K562 (cell line): ENCODE data around the gene NDOR1. TPM values are rescaled to one million over a fixed set of nuclear protein-coding genes. Genes with fewer than 3 reads are reported as not detected.
A peak's percentile ranks its signal among the peaks of the same experiment; 100 is the strongest.

Experiments
- BRCA1 ChIP-seq, 2 experiments: fragments of 450-650 bp in 1 of 2; sonication (generic) in 1 of 2; formaldehyde crosslinking in 1 of 2; IDR thresholded peaks; 2 replicates each; pipeline versions ENCODE4 v1.5.0 to v1.6.1; 2017 to 2020; ENCODE audit warnings: mild to moderate bottlenecking in 1 of 2, missing genetic modification reagents in 1 of 2
- KAT2B ChIP-seq: IDR thresholded peaks from one replicate; pipeline ENCODE4 v1.6.1; 2012; ENCODE audit warnings: low read depth, mild to moderate bottlenecking, control low read depth, inconsistent platforms, low read length, moderate library complexity
- PTRF ChIP-seq: fragments of 450-650 bp; IDR thresholded peaks from 2 replicates; pipeline ENCODE4 v1.6.1; 2016; ENCODE audit warnings: mild to moderate bottlenecking, missing genetic modification characterization, missing compliant biosample characterization
- RBM25 ChIP-seq: fragments of 200-400 bp; formaldehyde crosslinking; IDR thresholded peaks from 2 replicates; pipeline ENCODE4 v1.6.1; 2018; ENCODE audit warnings: low read length, low read depth, moderate library complexity; ENCODE audit not compliant: severe bottlenecking
- STAT5A ChIP-seq: IDR thresholded peaks from 2 replicates; pipeline ENCODE4 v1.6.1; 2012; ENCODE audit warnings: low read length, inconsistent platforms, borderline replicate concordance
- TCFL5 ChIP-seq: fragments of 250-450 bp; sonication (Bioruptor Pico); conservative IDR thresholded peaks from 2 replicates; pipeline ENCODE4 v1.6.1; 2021; ENCODE audit warnings: mild to moderate bottlenecking, moderate library complexity, matching md5 sums
- ZNF311 ChIP-seq: fragments of 250-450 bp; sonication (Bioruptor Pico); IDR thresholded peaks from 2 replicates; pipeline ENCODE4 v1.4.0; 2020; ENCODE audit warnings: mild to moderate bottlenecking, moderate library complexity
- ZNF324 ChIP-seq: fragments of 250-450 bp; sonication (Bioruptor Pico); IDR thresholded peaks from 2 replicates; pipeline ENCODE4 v1.4.0; 2020; ENCODE audit warnings: mild to moderate bottlenecking
- ZNF696 ChIP-seq: fragments of 250-450 bp; sonication (Bioruptor Pico); conservative IDR thresholded peaks from 2 replicates; pipeline ENCODE4 v1.4.0; 2020; ENCODE audit warnings: mild to moderate bottlenecking, moderate library complexity
- ZZZ3 ChIP-seq: fragments of 450-650 bp; IDR thresholded peaks from 2 replicates; pipeline ENCODE4 v1.6.1; 2016; ENCODE audit warnings: antibody characterized with exemption, mild to moderate bottlenecking, moderate library complexity
- polyA plus RNA-seq, 8 experiments: library from polyadenylated mRNA; depleted of rRNA in 4 of 8; stranded (reverse) in 5 of 8; unstranded in 3 of 8; fragments of >200 nt; fragmentation: Nextera tagmentation in 2 of 8; fragmentation: Illumina TruSeq in 1 of 8; extraction: Ambion mirVana in 2 of 8; extraction: Trizol in 1 of 8; gene quantifications; 2 replicates each; pipeline versions ENCODE4 v1.2.1 to v1.2.3, GENCODE V29; 2011 to 2014; ENCODE audit warnings: inconsistent platforms in 1 of 8, missing spikeins in 1 of 8
- total RNA-seq, 7 experiments: library from RNA; depleted of rRNA in 6 of 7; stranded (reverse); fragments of >200 nt in 6 of 7; fragmentation: Illumina TruSeq in 2 of 7; extraction: Trizol in 2 of 7; gene quantifications; 2 replicates each; pipeline versions ENCODE4 v1.2.1 to v1.2.3, GENCODE V29; 2011 to 2021; ENCODE audit warnings: low replicate concordance in 1 of 7
- TF ChIP-seq, protein P1 (sequence below): sonication (generic); formaldehyde crosslinking; IDR thresholded peaks from 2 replicates; pipeline ENCODE4 v1.8.0; 2022; ENCODE audit warnings: missing genetic modification reagents, mild to moderate bottlenecking, moderate library complexity, borderline replicate concordance
- TF ChIP-seq, protein P2 (sequence below): fragments of 450-650 bp; formaldehyde crosslinking; IDR thresholded peaks from 2 replicates; pipeline ENCODE4 v1.4.0; 2020; ENCODE audit warnings: mild to moderate bottlenecking, moderate library complexity
- TF ChIP-seq, protein P3 (sequence below): sonication (generic); formaldehyde crosslinking; IDR thresholded peaks from 2 replicates; pipeline ENCODE4 v1.5.0; 2020; ENCODE audit warnings: missing genetic modification reagents
- TF ChIP-seq, protein P4 (sequence below): sonication (generic); formaldehyde crosslinking; IDR thresholded peaks from 2 replicates; pipeline ENCODE4 v1.8.0; 2023; ENCODE audit warnings: mild to moderate bottlenecking, missing genetic modification reagents
- TF ChIP-seq, protein P5 (sequence below): fragments of 450-650 bp; formaldehyde crosslinking; IDR thresholded peaks from 2 replicates; pipeline ENCODE4 v1.4.0; 2020; ENCODE audit warnings: mild to moderate bottlenecking, moderate library complexity

The NDOR1 gene
- total and polyA plus RNA-seq, 9 of the 15 experiments (the other 6 are each of a cell fraction or from before 2014, with no cell fraction given): 0.06 to 36.9 (median 6.9) TPM

DNA sequence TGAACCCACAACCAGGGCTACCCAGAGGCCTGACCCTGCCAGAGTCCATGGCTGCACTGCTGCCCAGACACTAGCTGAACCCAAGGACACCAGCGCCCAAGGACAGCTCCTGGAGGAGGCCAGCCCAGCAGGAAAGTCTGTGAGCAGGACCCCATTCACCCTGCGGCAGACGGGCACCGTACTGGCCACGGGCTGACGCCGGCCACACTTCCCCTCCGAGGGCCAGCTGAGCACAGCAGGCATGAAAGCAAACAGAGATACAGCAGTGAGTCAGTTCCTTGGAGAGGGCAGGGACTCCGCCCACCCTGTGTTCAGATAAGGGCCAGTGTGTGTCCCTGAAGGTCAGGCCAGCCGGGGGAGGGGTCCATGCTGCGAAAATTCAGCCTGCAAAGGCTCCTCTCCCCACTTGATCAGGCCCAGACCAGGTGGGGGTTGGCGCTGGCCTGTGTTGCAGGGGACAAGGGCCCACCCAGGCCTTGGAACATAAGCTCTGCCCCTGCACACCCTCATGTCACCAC is 13.3 kb downstream of the NDOR1 start (continued):
- TF ChIP-seq, protein P1, sequence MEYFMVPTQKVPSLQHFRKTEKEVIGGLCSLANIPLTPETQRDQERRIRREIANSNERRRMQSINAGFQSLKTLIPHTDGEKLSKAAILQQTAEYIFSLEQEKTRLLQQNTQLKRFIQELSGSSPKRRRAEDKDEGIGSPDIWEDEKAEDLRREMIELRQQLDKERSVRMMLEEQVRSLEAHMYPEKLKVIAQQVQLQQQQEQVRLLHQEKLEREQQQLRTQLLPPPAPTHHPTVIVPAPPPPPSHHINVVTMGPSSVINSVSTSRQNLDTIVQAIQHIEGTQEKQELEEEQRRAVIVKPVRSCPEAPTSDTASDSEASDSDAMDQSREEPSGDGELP (CRISPR knock-in tag): peak; percentile 99
- TF ChIP-seq ZNF696 (CRISPR knock-in tag): no peak
- TF ChIP-seq, protein P2, sequence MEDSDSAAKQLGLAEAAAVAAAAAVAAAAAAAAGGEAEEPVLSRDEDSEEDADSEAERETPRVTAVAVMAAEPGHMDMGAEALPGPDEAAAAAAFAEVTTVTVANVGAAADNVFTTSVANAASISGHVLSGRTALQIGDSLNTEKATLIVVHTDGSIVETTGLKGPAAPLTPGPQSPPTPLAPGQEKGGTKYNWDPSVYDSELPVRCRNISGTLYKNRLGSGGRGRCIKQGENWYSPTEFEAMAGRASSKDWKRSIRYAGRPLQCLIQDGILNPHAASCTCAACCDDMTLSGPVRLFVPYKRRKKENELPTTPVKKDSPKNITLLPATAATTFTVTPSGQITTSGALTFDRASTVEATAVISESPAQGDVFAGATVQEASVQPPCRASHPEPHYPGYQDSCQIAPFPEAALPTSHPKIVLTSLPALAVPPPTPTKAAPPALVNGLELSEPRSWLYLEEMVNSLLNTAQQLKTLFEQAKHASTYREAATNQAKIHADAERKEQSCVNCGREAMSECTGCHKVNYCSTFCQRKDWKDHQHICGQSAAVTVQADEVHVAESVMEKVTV: no peak
- no peak for TF ChIP-seq RBM25
- no peak for TF ChIP-seq BRCA1 (IDR thresholded peaks at IDR 0.05)
- no peak for TF ChIP-seq BRCA1 (CRISPR knock-in tag; IDR thresholded peaks at IDR 0.05)
- peak; percentile 49; the same call in 1 of the 2 replicates for TF ChIP-seq STAT5A
- TF ChIP-seq, protein P3, sequence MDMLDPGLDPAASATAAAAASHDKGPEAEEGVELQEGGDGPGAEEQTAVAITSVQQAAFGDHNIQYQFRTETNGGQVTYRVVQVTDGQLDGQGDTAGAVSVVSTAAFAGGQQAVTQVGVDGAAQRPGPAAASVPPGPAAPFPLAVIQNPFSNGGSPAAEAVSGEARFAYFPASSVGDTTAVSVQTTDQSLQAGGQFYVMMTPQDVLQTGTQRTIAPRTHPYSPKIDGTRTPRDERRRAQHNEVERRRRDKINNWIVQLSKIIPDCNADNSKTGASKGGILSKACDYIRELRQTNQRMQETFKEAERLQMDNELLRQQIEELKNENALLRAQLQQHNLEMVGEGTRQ: no peak
- TF ChIP-seq ZNF324: no peak
- peak; percentile 71; the same call in 1 of the 2 replicates for TF ChIP-seq ZNF311
- TF ChIP-seq, protein P4, sequence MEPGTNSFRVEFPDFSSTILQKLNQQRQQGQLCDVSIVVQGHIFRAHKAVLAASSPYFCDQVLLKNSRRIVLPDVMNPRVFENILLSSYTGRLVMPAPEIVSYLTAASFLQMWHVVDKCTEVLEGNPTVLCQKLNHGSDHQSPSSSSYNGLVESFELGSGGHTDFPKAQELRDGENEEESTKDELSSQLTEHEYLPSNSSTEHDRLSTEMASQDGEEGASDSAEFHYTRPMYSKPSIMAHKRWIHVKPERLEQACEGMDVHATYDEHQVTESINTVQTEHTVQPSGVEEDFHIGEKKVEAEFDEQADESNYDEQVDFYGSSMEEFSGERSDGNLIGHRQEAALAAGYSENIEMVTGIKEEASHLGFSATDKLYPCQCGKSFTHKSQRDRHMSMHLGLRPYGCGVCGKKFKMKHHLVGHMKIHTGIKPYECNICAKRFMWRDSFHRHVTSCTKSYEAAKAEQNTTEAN (CRISPR knock-in tag): no peak
- no peak for TF ChIP-seq KAT2B
- TF ChIP-seq, protein P5, sequence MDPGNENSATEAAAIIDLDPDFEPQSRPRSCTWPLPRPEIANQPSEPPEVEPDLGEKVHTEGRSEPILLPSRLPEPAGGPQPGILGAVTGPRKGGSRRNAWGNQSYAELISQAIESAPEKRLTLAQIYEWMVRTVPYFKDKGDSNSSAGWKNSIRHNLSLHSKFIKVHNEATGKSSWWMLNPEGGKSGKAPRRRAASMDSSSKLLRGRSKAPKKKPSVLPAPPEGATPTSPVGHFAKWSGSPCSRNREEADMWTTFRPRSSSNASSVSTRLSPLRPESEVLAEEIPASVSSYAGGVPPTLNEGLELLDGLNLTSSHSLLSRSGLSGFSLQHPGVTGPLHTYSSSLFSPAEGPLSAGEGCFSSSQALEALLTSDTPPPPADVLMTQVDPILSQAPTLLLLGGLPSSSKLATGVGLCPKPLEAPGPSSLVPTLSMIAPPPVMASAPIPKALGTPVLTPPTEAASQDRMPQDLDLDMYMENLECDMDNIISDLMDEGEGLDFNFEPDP (CRISPR knock-in tag): peak; percentile 81; the same call in 1 of the 2 replicates
- TF ChIP-seq ZZZ3: no peak
- TF ChIP-seq TCFL5 (CRISPR knock-in tag): no peak
- no peak for TF ChIP-seq PTRF (tag)
